ENCODE data around the gene NEU3.

Gene NEU3

DNA sequence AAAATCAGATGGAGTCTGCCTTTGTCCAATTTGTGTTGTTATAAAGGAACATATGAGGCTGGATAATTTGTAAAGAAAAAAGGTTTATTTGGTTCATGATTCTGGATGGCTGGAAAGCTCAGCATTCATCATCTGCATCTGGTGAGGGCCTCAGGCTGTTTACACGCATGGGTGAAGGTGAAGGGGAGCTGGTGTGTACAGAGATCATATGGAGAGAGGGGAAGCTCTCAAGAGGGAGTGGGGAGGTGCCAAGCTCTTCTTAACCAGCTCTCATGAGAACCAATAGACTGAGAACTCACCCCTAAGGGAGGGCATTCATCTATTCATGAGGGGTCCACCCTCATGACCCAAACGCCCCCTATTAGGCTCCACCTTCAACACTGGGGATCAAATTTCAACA, 40.0 kb downstream of the NEU3 start:
- TF ChIP-seq CTCF (IDR thresholded peaks at IDR 0.05; ENCODE audit: control insufficient read depth, extremely low read depth, insufficient read depth): no peak
- H3K4me3 ChIP-seq (ENCODE audit: low read depth, low read length): no peak overlapping the region
- DNase-seq (ENCODE audit: low read depth): no peak

- no peak overlapping the region for H3K4me3 ChIP-seq (ENCODE audit: low read depth, low read length)
- no peak for DNase-seq (ENCODE audit: low read depth)
- no peak for TF ChIP-seq CTCF (IDR thresholded peaks at IDR 0.05; ENCODE audit: control insufficient read depth, extremely low read depth, insufficient read depth)
Measured at GRCh38 chr11:75029836-75030631, 41.3 kb downstream of the NEU3 start.

DNA sequence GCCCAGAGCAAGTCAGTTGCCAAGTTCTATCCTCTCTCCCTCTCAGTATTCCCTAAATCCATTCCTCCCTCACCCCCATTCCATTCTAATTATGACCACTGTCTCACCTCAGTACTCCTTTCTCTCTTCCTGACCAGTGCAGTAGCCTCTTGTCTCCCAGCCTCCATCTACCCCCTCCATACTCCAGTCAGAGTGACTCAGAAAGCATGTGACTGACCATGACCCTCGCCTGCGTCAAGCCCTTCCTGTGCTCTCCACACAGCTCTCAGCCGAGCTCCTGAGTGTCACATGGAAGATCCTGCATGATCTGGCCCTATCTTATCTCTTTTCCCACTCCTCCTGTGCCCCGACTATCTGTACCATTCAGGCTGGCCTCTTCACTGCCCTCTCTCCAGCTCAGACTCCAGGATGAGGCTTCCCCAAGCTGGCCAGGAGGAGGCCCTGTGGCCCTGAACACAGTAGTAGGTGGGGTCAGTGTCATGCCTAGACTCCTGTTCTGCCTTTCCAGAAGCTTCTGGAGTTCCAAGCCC, 42.6 kb downstream of the NEU3 start:
- TF ChIP-seq CTCF (IDR thresholded peaks at IDR 0.05; ENCODE audit: control insufficient read depth, extremely low read depth, insufficient read depth): no peak
- no peak for DNase-seq (ENCODE audit: low read depth)
- no peak overlapping the region for H3K4me3 ChIP-seq (ENCODE audit: low read depth, low read length)

GRCh38 chr11:75031771-75032549, 43.2 kb downstream of the NEU3 start:
- peak; percentile 96 for TF ChIP-seq CTCF (IDR thresholded peaks at IDR 0.05; ENCODE audit: control insufficient read depth, extremely low read depth, insufficient read depth)
- no peak overlapping the region for H3K4me3 ChIP-seq (ENCODE audit: low read depth, low read length)
- peak; percentile 32 for DNase-seq (ENCODE audit: low read depth)

DNA sequence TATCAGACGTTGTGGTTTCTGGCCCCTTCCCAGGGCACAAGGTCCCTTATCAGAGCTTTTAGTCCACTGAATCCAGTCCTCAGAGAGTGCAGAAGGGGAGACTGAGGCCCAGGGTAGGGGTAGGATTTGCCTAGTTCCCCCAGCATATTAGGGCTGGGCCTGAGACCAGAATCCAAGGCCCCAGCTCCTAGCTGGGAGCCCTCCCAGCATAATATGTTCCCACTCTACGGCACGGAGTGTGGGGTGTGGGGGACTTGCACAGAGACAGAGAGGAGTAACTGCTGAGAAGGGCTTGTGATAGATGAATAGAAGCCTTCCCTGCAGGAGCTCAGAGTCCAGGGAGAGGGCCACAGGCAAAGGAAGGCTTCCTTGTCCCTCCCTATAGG, 43.8 kb downstream of the NEU3 start:
- DNase-seq (ENCODE audit: low read depth): no peak
- TF ChIP-seq CTCF (IDR thresholded peaks at IDR 0.05; ENCODE audit: control insufficient read depth, extremely low read depth, insufficient read depth): no peak
- no peak overlapping the region for H3K4me3 ChIP-seq (ENCODE audit: low read depth, low read length)

DNA sequence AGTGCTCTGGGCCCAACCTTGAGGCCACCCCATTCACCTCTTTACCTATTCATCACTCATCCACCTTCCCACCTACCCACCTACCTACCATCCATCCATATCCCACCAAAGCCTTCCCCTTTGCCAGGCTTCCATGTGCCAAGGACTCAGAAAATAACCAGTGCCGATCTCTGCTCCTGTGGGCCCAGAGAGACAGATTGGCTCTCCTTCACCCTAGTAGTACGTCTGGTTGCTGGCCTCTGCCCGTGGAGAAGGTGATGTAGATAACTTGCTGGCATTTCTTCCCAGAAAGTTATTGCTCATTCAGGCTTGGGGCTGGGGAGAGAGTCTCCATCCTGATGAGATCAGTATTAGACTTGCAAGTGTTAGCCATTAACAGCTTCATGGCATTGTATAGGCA, 45.2 kb downstream of the NEU3 start:
- DNase-seq (ENCODE audit: low read depth): no peak
- TF ChIP-seq CTCF (IDR thresholded peaks at IDR 0.05; ENCODE audit: control insufficient read depth, extremely low read depth, insufficient read depth): no peak
- no peak overlapping the region for H3K4me3 ChIP-seq (ENCODE audit: low read depth, low read length)
